ENCODE measurements around the gene LBHD2. TPM values are rescaled to one million over a fixed set of nuclear protein-coding genes. Genes with fewer than 3 reads are reported as not detected.
"Not testable (repeated sequence)": the region's sequence is repeated elsewhere in the genome, so short reads cannot be mapped to it uniquely, and the experiment has no call there.

The LBHD2 gene
- polyA plus RNA-seq, 1 experiment: not detected

GRCh38 chr14:103115845-103116572 is 32.0 kb downstream of the LBHD2 start:
- H3K27me3 ChIP-seq (ENCODE audit: control insufficient read depth, insufficient read depth, low read length): no peaks in the 10 kb centered on the region
- POLR2A ChIA-PET: no interaction called here
- H3K9me3 ChIP-seq (ENCODE audit: control insufficient read depth, insufficient read depth, low read length): no peaks in the 10 kb centered on the region; the same call in 1 of the 2 replicates
- H3K27ac ChIP-seq (ENCODE audit: low read depth, low read length): no peak overlapping the region
- CTCF ChIA-PET: interaction anchor here (2.1 kb wide), 1 partner anchor 11 kb away, joined by 15 read pairs; no protein-coding TSS in a partner anchor
- TF ChIP-seq CTCF (IDR thresholded peaks at IDR 0.05; ENCODE audit: low read depth, low read length): no peak
- no peak for DNase-seq (ENCODE audit: low read depth, low spot score)
- H3K4me3 ChIP-seq (ENCODE audit: low read depth, low read length): no peak overlapping the region

- DNase-seq (ENCODE audit: low read depth, low spot score): no peak
- Histone ChIP-seq H3K27me3 (ENCODE audit: control insufficient read depth, insufficient read depth, low read length) (no peaks in the 10 kb centered on the region), H3K9me3 (ENCODE audit: control insufficient read depth, insufficient read depth, low read length) (no peaks in the 10 kb centered on the region; the same call in 1 of the 2 replicates), H3K27ac (ENCODE audit: low read depth, low read length) (no peak overlapping the region), H3K4me3 (ENCODE audit: low read depth, low read length) (no peak overlapping the region)
- TF ChIP-seq CTCF (IDR thresholded peaks at IDR 0.05; ENCODE audit: low read depth, low read length): no peak
- ChIA-PET CTCF (interaction anchor here (2.1 kb wide), 1 partner anchor 12 kb away, joined by 15 read pairs; no protein-coding TSS in a partner anchor), POLR2A (no interaction called here)
These were observed 32.6 kb downstream of the LBHD2 start for GRCh38 chr14:103116636-103117035.

- ChIA-PET POLR2A (interaction anchor here (0.7 kb wide), 1 partner anchor 205 kb away, joined by 4 read pairs; no protein-coding TSS in a partner anchor), CTCF (interaction anchor here (1.7 kb wide), 1 partner anchor 12 kb away, joined by 6 read pairs; no protein-coding TSS in a partner anchor)
- not testable (repeated sequence) for DNase-seq (ENCODE audit: low read depth, low spot score); H3K9me3 ChIP-seq (ENCODE audit: control insufficient read depth, insufficient read depth, low read length); H3K27ac ChIP-seq (ENCODE audit: low read depth, low read length); H3K27me3 ChIP-seq (ENCODE audit: control insufficient read depth, insufficient read depth, low read length); H3K4me3 ChIP-seq (ENCODE audit: low read depth, low read length)
These were observed 33.5 kb downstream of the LBHD2 start for GRCh38 chr14:103117499-103117898.

- no peak for DNase-seq (ENCODE audit: low read depth, low spot score)
- no peak for TF ChIP-seq CTCF (IDR thresholded peaks at IDR 0.05; ENCODE audit: low read depth, low read length)
- CTCF ChIA-PET: interaction anchor here (1.7 kb wide), 1 partner anchor 12 kb away, joined by 6 read pairs; no protein-coding TSS in a partner anchor
- no peaks in the 10 kb centered on the region for H3K27me3 ChIP-seq (ENCODE audit: control insufficient read depth, insufficient read depth, low read length)
- POLR2A ChIA-PET: no interaction called here
- H3K9me3 ChIP-seq (ENCODE audit: control insufficient read depth, insufficient read depth, low read length): no peaks in the 10 kb centered on the region; the same call in 1 of the 2 replicates
- no peak overlapping the region for H3K4me3 ChIP-seq (ENCODE audit: low read depth, low read length)
- no peak overlapping the region for H3K27ac ChIP-seq (ENCODE audit: low read depth, low read length)
These were observed 34.1 kb downstream of the LBHD2 start for GRCh38 chr14:103118018-103118662.

GRCh38 chr14:103118663-103119404 is 34.8 kb downstream of the LBHD2 start:
- H3K9me3 ChIP-seq (ENCODE audit: control insufficient read depth, insufficient read depth, low read length): no peaks in the 10 kb centered on the region; the same call in 1 of the 2 replicates
- no peak for TF ChIP-seq CTCF (IDR thresholded peaks at IDR 0.05; ENCODE audit: low read depth, low read length)
- ChIA-PET POLR2A (no interaction called here), CTCF (interaction anchor here (1.7 kb wide), 1 partner anchor 13 kb away, joined by 6 read pairs; no protein-coding TSS in a partner anchor)
- H3K4me3 ChIP-seq (ENCODE audit: low read depth, low read length): no peak overlapping the region
- DNase-seq (ENCODE audit: low read depth, low spot score): no peak
- peaks cover 2% of the 10 kb centered on the region for H3K27me3 ChIP-seq (ENCODE audit: control insufficient read depth, insufficient read depth, low read length)
- H3K27ac ChIP-seq (ENCODE audit: low read depth, low read length): no peak overlapping the region

- H3K4me3 ChIP-seq (ENCODE audit: low read depth, low read length); H3K9me3 ChIP-seq (ENCODE audit: control insufficient read depth, insufficient read depth, low read length); DNase-seq (ENCODE audit: low read depth, low spot score); CTCF ChIA-PET; H3K27ac ChIP-seq (ENCODE audit: low read depth, low read length); POLR2A ChIA-PET; H3K27me3 ChIP-seq (ENCODE audit: control insufficient read depth, insufficient read depth, low read length): not testable (repeated sequence)
These were observed 35.5 kb downstream of the LBHD2 start for GRCh38 chr14:103119527-103119926.
